Measurements from ENCODE around the gene LIN37.
"Not testable (repeated sequence)": the region's sequence is repeated elsewhere in the genome, so short reads cannot be mapped to it uniquely, and the experiment has no call there.

The LIN37 gene

GRCh38 chr19:35719402-35720162, 28.8 kb upstream of the LIN37 start:
- no peak for DNase-seq (ENCODE audit: low read depth)

- no peak for DNase-seq (ENCODE audit: low read depth)
Observed at GRCh38 chr19:35720163-35720524, 28.2 kb upstream of the LIN37 start.

- no peak for DNase-seq (ENCODE audit: low read depth)
Observed at GRCh38 chr19:35720648-35721047, 27.7 kb upstream of the LIN37 start.

- DNase-seq (ENCODE audit: low read depth) = no peak
Observed at GRCh38 chr19:35721374-35721773, 27.0 kb upstream of the LIN37 start.

GRCh38 chr19:35722461-35722860, 25.9 kb upstream of the LIN37 start:
- DNase-seq (ENCODE audit: low read depth) = no peak

- DNase-seq (ENCODE audit: low read depth) = no peak
Observed at GRCh38 chr19:35722897-35723296, 25.5 kb upstream of the LIN37 start.

- no peak for DNase-seq (ENCODE audit: low read depth)
Observed at GRCh38 chr19:35723671-35724070, 24.7 kb upstream of the LIN37 start.

- not testable (repeated sequence) for DNase-seq (ENCODE audit: low read depth)
Observed at GRCh38 chr19:35724132-35724531, 24.2 kb upstream of the LIN37 start.

GRCh38 chr19:35724560-35724959, 23.8 kb upstream of the LIN37 start:
- DNase-seq (ENCODE audit: low read depth) = no peak

GRCh38 chr19:35725216-35725861, 23.0 kb upstream of the LIN37 start:
- no peak for DNase-seq (ENCODE audit: low read depth)

- DNase-seq (ENCODE audit: low read depth) = no peak
Observed at GRCh38 chr19:35727053-35727955, 21.1 kb upstream of the LIN37 start.

- DNase-seq (ENCODE audit: low read depth) = no peak
Observed at GRCh38 chr19:35727956-35728706, 20.2 kb upstream of the LIN37 start.

- DNase-seq (ENCODE audit: low read depth) = no peak
Observed at GRCh38 chr19:35729021-35729420, 19.4 kb upstream of the LIN37 start.

GRCh38 chr19:35729763-35730162, 18.6 kb upstream of the LIN37 start:
- DNase-seq (ENCODE audit: low read depth) = no peak

GRCh38 chr19:35730326-35730725, 18.1 kb upstream of the LIN37 start:
- no peak for DNase-seq (ENCODE audit: low read depth)

GRCh38 chr19:35731353-35731752, 17.0 kb upstream of the LIN37 start:
- DNase-seq (ENCODE audit: low read depth) = no peak

- no peak for DNase-seq (ENCODE audit: low read depth)
Observed at GRCh38 chr19:35731779-35732405, 16.5 kb upstream of the LIN37 start.

GRCh38 chr19:35732540-35733179, 15.7 kb upstream of the LIN37 start:
- DNase-seq (ENCODE audit: low read depth) = no peak

GRCh38 chr19:35733180-35734125, 14.9 kb upstream of the LIN37 start:
- no peak for DNase-seq (ENCODE audit: low read depth)

- no peak for DNase-seq (ENCODE audit: low read depth)
Observed at GRCh38 chr19:35734273-35734672, 14.1 kb upstream of the LIN37 start.
